A172 (cell line): ENCODE measurements around the gene PPP2R3C. TPM values are rescaled to one million over a fixed set of nuclear protein-coding genes. Genes with fewer than 3 reads are reported as not detected.
"Not testable (repeated sequence)": the region's sequence is repeated elsewhere in the genome, so short reads cannot be mapped to it uniquely, and the experiment has no call there.

Experiments
- DNase-seq: peaks from one replicate; pipeline ENCODE4 v3.0.0-alpha.2; 2015; ENCODE audit warnings: low spot score
- total RNA-seq: library from RNA; depleted of rRNA; stranded (reverse); fragments of >200 nt; shearing (Covaris generic); gene quantifications from 2 replicates; pipeline ENCODE4 v1.2.3, GENCODE V29; 2014

The PPP2R3C gene
- total RNA-seq, 1 experiment from 2014 or later: 36.4 TPM

GRCh38 chr14:35124127-35124526, 2.3 kb upstream of the PPP2R3C start:
- DNase-seq: no peak

GRCh38 chr14:35123388-35123703, 1.6 kb upstream of the PPP2R3C start:
- no peak for DNase-seq

- no peak for DNase-seq
Measured at GRCh38 chr14:35122696-35123387, 1.1 kb upstream of the PPP2R3C start.

GRCh38 chr14:35121026-35121886, 534 bp downstream of the PPP2R3C start:
- peak; percentile 11 for DNase-seq

- no peak for DNase-seq
Measured at GRCh38 chr14:35117112-35117511, 4.7 kb downstream of the PPP2R3C start.

- no peak for DNase-seq
Measured at GRCh38 chr14:35116242-35116641, 5.5 kb downstream of the PPP2R3C start.

GRCh38 chr14:35114036-35114435, 7.8 kb downstream of the PPP2R3C start:
- no peak for DNase-seq

- DNase-seq: no peak
Measured at GRCh38 chr14:35113308-35113950, 8.4 kb downstream of the PPP2R3C start.

GRCh38 chr14:35112641-35113040, 9.1 kb downstream of the PPP2R3C start:
- no peak for DNase-seq

- DNase-seq: no peak
Measured at GRCh38 chr14:35107866-35108265, 13.9 kb downstream of the PPP2R3C start.

GRCh38 chr14:35094645-35095044, 27.1 kb downstream of the PPP2R3C start:
- DNase-seq: not testable (repeated sequence)

- DNase-seq: no peak
Measured at GRCh38 chr14:35088514-35088913, 33.3 kb downstream of the PPP2R3C start.

- no peak for DNase-seq
Measured at GRCh38 chr14:35085441-35085840, 36.3 kb downstream of the PPP2R3C start.

- no peak for DNase-seq
Measured at GRCh38 chr14:35083530-35084150, 38.1 kb downstream of the PPP2R3C start.

GRCh38 chr14:35079742-35080141, 42.0 kb downstream of the PPP2R3C start:
- DNase-seq: no peak

GRCh38 chr14:35078082-35078481, 43.7 kb downstream of the PPP2R3C start:
- DNase-seq: no peak

GRCh38 chr14:35073486-35073885, 48.3 kb downstream of the PPP2R3C start:
- DNase-seq: no peak

GRCh38 chr14:35072226-35072625, 49.6 kb downstream of the PPP2R3C start:
- DNase-seq: no peak

- DNase-seq: no peak
Measured at GRCh38 chr14:35068238-35069012, 53.4 kb downstream of the PPP2R3C start.

GRCh38 chr14:35065731-35066130, 56.1 kb downstream of the PPP2R3C start:
- DNase-seq: not testable (repeated sequence)

GRCh38 chr14:35061113-35061791, 60.5 kb downstream of the PPP2R3C start:
- DNase-seq: peak; percentile 26
